Aorta (tissue), 5 donors: ENCODE data around the gene URB1. TPM values are rescaled to one million over a fixed set of nuclear protein-coding genes. Genes with fewer than 3 reads are reported as not detected.

Experiments
- ATAC-seq: fragments of 200-7000 bp; cut with Tn5 transposase; one replicate; pipeline ENCODE4 v1.9.1; 2022; ENCODE audit warnings: moderate library complexity; ENCODE audit not compliant: low FRiP score
- DNase-seq, 2 donors: peaks; one replicate each; pipeline ENCODE4 v3.0.0-alpha.2; 2020
- H3K27ac ChIP-seq, 2 donors: one replicate each; pipeline ENCODE4 v1.5.1; 2013; ENCODE audit warnings: low read length in 2 of 2, mild to moderate bottlenecking in 2 of 2, moderate library complexity in 2 of 2, control low read depth in 1 of 2, inconsistent platforms in 1 of 2, low read depth in 1 of 2
- H3K27me3 ChIP-seq, 2 donors: one replicate each; pipeline ENCODE4 v1.6.1; 2013; ENCODE audit warnings: control low read depth in 1 of 2, low read length in 1 of 2, mild to moderate bottlenecking in 1 of 2, moderate library complexity in 1 of 2; ENCODE audit not compliant: insufficient read depth in 2 of 2, control insufficient read depth in 1 of 2
- H3K36me3 ChIP-seq, 2 donors: one replicate each; pipeline ENCODE4 v1.6.1; 2013; ENCODE audit warnings: control low read depth in 1 of 2, low read length in 1 of 2, mild to moderate bottlenecking in 1 of 2; ENCODE audit not compliant: insufficient read depth in 2 of 2, control insufficient read depth in 1 of 2
- H3K4me1 ChIP-seq, 2 donors: one replicate each; pipeline ENCODE4 v1.6.1; 2013; ENCODE audit warnings: low read length in 2 of 2, control low read depth in 1 of 2, mild to moderate bottlenecking in 1 of 2, moderate library complexity in 1 of 2; ENCODE audit not compliant: insufficient read depth in 2 of 2, control insufficient read depth in 1 of 2
- H3K4me3 ChIP-seq, 2 donors: one replicate each; pipeline ENCODE4 v1.5.1; 2013; ENCODE audit warnings: low read length in 2 of 2, control low read depth in 1 of 2, mild to moderate bottlenecking in 1 of 2
- H3K9me3 ChIP-seq: one replicate; pipeline ENCODE4 v1.6.1; 2013; ENCODE audit warnings: mild to moderate bottlenecking, low read length; ENCODE audit not compliant: control insufficient read depth
- WGBS, 2 donors: extraction: QIAGEN DNeasy Blood & Tissue Kit; methylation state at CpG; one replicate each; pipeline ENCODE4 v1.1.7; 2013; 5-methylcytosine and 5-hydroxymethylcytosine counted together
- intact Hi-C, 2 donors: fragments of 100-400 bp; cut with DNase I; formaldehyde crosslinking; loops; one replicate each; pipeline versions ENCODE4 v1.14.2 to v1.15.0; 2022
- polyA plus RNA-seq, 2 donors: library from polyadenylated mRNA; stranded (reverse); fragments of 200-250 nt; gene quantifications; one replicate each; pipeline ENCODE4 v1.2.3, GENCODE V29; 2013
- total RNA-seq, 2 donors: library from RNA; stranded (reverse); fragmentation: NEBNext Ultra II Directional; extraction: Animal tissue kit (Norgen Biotek cat#: 25700); gene quantifications; one replicate each; pipeline ENCODE4 v1.2.1, GENCODE V29; 2021
- donor health status: healthy with polysubstance abuse.
- donor health status: Bipolar disorder and iron deficiency.
- donor health status: DM: no; HTN: no; CAD: no.
- donor health status: DM: no; HTN: no; CAD: no.
- donor health status: DM: yes; HTN: yes; CAD: no.

URB1 gene
- total and polyA plus RNA-seq, 4 donors = 2.0 to 34.2 (median 13.0) TPM

- peaks cover 2 to 10% of the 10 kb centered on the region in 2 donors for H3K4me1 ChIP-seq
- DNase-seq = peak in 1 of 2 donors; percentile 40
Measured at GRCh38 chr21:32424674-32425073, 31.9 kb upstream of the URB1 start.

GRCh38 chr21:32424191-32424535 is 31.4 kb upstream of the URB1 start:
- intact Hi-C loops = no loop called here
- WGBS, 2 donors = 70 to 93% methylated on average over 2 of the region's 2 CpGs

More at GRCh38 chr21:32424674-32425073, 31.9 kb upstream of the URB1 start:
- WGBS, 2 donors = 94 to 95% methylated on average over 5 of the region's 5 CpGs
- H3K4me3 ChIP-seq = no peak overlapping the region
- H3K9me3 ChIP-seq = no peaks in the 10 kb centered on the region
- H3K36me3 ChIP-seq = no peaks in the 10 kb centered on the region
- ATAC-seq = no peak
- no peak overlapping the region for H3K27ac ChIP-seq
- H3K27me3 ChIP-seq = no peaks in the 10 kb centered on the region
- intact Hi-C loops = no loop called here

DNA sequence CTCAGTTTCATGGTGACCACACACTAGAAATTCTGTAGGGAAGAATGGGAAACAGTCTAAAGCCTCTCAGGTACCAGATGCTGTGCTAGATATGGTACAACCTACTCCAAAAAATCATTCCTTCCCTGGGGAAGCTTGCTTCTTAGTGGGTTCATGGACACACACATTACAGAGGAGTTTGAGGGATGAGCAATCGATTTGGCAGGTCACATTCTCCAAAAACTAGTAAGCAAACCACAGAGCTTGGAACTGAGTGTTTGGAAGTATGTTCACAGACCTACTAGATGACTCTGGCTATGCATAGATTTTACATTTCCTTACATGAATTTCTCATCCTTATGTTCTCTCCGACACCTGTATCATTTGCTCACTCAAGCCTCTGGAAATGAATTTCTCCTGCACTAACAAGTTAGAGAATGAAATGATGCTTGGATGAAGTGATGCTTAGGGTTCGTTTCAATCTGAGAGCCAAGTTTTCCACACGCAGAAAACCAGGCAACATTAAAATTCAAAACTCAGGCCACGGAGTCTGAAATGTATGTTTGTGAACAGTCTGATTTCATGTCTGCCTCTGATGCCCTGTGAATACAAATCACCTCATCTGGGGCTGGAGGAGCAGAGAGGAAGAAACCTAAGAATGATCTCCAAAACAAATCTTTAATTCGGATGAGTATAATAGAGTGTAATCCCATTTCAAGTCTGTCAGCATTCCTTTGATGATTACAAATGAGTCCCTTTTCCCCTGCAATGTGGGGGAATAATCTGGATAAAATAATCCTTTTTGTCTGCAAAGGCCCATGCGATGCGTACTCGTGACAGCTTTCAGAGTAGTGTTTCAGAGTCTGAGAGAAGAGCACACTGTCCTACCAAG is 30.7 kb upstream of the URB1 start:
- WGBS, 2 donors = 85 to 92% methylated on average over 9 of the region's 9 CpGs
- Histone ChIP-seq H3K4me1 (peaks cover 4 to 10% of the 10 kb centered on the region in 2 donors), H3K4me3 (no peak overlapping the region), H3K9me3 (no peaks in the 10 kb centered on the region), H3K27ac (peak overlapping the region in 1 of 2 donors; percentile 28), H3K27me3 (no peaks in the 10 kb centered on the region), H3K36me3 (no peaks in the 10 kb centered on the region)
- intact Hi-C loops = no loop called here
- no peak for ATAC-seq
- no peak for DNase-seq

More at GRCh38 chr21:32424191-32424535, 31.4 kb upstream of the URB1 start:
- H3K36me3 ChIP-seq = no peaks in the 10 kb centered on the region
- ATAC-seq (no peak), DNase-seq (peak in 1 of 2 donors; percentile 5)
- no peak overlapping the region for H3K4me3 ChIP-seq
- no peaks in the 10 kb centered on the region for H3K27me3 ChIP-seq
- peaks cover 3 to 10% of the 10 kb centered on the region in 2 donors for H3K4me1 ChIP-seq
- no peak overlapping the region for H3K27ac ChIP-seq
- H3K9me3 ChIP-seq = no peaks in the 10 kb centered on the region

GRCh38 chr21:32422064-32422463 is 29.3 kb upstream of the URB1 start:
- 97 to 98% methylated on average over 2 of the region's 2 CpGs for WGBS, 2 donors
- intact Hi-C loops = no loop called here
- Histone ChIP-seq H3K36me3 (peaks cover 0 to 1% of the 10 kb centered on the region in 2 donors), H3K4me3 (no peak overlapping the region), H3K9me3 (no peaks in the 10 kb centered on the region), H3K27ac (no peak overlapping the region), H3K4me1 (peaks cover 4 to 10% of the 10 kb centered on the region in 2 donors), H3K27me3 (no peaks in the 10 kb centered on the region)
- DNase-seq (no peak), ATAC-seq (no peak)

- Histone ChIP-seq H3K27me3 (no peaks in the 10 kb centered on the region), H3K27ac (no peak overlapping the region), H3K4me1 (peaks cover 2 to 5% of the 10 kb centered on the region in 2 donors), H3K9me3 (no peaks in the 10 kb centered on the region), H3K36me3 (peaks cover 0 to 1% of the 10 kb centered on the region in 2 donors), H3K4me3 (no peak overlapping the region)
- 65 to 71% methylated on average over 4 of the region's 4 CpGs for WGBS, 2 donors
- ATAC-seq = no peak
- DNase-seq = no peak
- intact Hi-C loops = loop anchor here in 1 of 2 donors (10.0 kb wide), 1 partner anchor 77 kb away; no protein-coding TSS in a partner anchor
Measured at GRCh38 chr21:32418146-32418545, 25.3 kb upstream of the URB1 start.

DNA sequence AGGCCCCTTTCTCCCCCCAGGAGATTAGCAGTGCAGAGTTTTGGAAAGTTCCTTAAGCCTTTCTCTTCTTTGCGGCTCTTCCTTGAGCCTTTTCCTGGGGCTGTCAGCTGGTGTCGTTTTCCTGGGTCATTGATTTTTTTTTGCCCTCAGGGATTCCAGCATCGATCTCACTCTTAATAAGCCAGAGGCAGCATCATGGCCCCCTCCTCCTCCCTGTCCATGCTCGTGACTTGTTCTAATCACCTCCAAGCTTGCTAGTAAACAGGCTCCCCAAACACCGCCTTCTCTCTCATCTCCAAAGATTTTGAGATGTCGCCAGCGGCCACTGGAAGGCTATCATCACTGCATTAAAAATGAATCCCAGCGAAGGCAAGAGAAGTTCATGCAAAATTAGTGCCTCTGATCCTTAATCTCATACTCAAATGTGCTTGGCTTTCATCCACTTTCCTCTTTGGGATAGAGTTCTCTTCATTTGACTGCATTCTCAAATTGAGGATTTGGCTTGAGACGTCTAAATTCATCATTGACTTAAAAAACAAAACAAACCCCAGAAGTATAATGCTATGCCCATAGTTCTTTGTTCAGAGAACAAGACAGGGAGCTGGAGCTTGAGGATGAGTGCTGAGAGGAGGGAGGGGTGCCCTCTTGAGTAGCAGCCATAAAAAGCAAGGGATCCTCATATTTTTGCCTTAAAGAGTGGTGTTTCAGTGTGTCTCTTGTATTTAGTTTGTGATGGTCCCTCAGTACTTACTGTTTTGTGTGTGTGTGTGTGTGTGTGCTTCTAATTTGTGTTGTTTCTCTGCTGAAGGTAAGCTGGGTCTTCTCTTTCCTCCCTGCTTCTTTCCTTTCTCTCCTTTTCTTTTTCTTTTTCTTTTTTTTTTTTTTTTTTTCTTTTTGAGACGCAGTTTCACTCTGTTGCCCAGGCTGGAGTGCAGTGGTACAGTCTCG is 22.9 kb upstream of the URB1 start:
- H3K27me3 ChIP-seq = no peaks in the 10 kb centered on the region
- H3K4me3 ChIP-seq = no peak overlapping the region
- H3K9me3 ChIP-seq = no peaks in the 10 kb centered on the region
- peak overlapping the region in 1 of 2 donors; percentile 51 for H3K27ac ChIP-seq
- DNase-seq (no peak), ATAC-seq (no peak)
- intact Hi-C loops = loop anchor here in 1 of 2 donors (10.0 kb wide), 1 partner anchor 79 kb away; no protein-coding TSS in a partner anchor
- WGBS, 2 donors = 68 to 73% methylated on average over 11 of the region's 11 CpGs
- H3K36me3 ChIP-seq = peaks cover 0 to 1% of the 10 kb centered on the region in 2 donors
- H3K4me1 ChIP-seq = peaks cover 2 to 5% of the 10 kb centered on the region in 2 donors

DNA sequence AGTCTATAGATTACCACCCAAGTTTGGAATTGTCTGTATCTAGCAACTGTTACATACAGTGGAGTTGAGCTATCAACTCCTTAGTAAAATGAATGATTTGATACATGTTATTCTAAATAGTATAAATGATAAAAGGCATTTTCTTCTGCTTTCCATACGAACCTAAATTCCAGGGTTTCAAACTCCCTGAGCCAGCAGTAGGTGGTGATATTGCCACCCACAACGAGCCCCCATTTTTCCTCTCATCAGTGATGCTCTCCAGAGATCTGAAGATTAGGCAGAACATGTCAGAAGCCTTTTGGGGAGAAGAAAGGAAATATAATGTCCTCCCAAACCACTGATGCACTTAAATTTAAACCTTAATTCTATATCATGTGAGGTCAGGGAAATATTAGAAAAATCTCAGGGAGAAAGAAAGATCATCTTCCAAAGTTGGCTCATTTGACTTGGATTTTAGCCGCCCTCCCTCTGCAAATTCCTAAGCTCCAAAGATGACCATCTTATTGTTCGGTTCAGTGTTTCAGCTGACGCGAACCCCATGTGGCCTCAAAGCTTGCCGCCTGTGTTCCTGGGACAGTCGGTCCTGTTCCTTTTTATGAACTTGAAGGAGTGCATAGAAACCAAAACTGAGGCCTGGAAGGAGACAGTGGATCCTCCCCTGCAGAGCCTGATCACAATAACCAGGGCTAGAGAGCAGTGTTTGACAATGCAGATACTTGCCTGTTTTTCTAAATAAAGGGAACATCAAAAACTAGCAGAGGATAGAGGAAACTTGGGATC is 22.0 kb upstream of the URB1 start:
- Histone ChIP-seq H3K27ac (peak overlapping the region; percentile 32 to 51), H3K9me3 (no peaks in the 10 kb centered on the region), H3K4me3 (peak overlapping the region; percentile 14 to 84), H3K36me3 (peaks cover 0 to 1% of the 10 kb centered on the region in 2 donors), H3K4me1 (peaks cover 2 to 5% of the 10 kb centered on the region in 2 donors), H3K27me3 (no peaks in the 10 kb centered on the region)
- DNase-seq = no peak
- intact Hi-C loops = loop anchor here (5.0 to 10.0 kb wide), 4 partner anchors 48 to 153 kb away; no protein-coding TSS in a partner anchor
- ATAC-seq = no peak
- 41 to 46% methylated on average over 8 of the region's 8 CpGs for WGBS, 2 donors
